Fibroblast of pulmonary artery (primary cell): ENCODE measurements around the gene ST7L.
"Not testable (repeated sequence)": the region's sequence is repeated elsewhere in the genome, so short reads cannot be mapped to it uniquely, and the experiment has no call there.

ENCODE experiments used
- DNase-seq: peaks from one replicate; pipeline ENCODE4 v3.0.0-alpha.2; 2010; ENCODE audit warnings: low read depth
- H3K4me3 ChIP-seq: replicated peaks from 2 replicates; pipeline ENCODE4 v1.5.1; 2011; ENCODE audit warnings: low read depth, mild to moderate bottlenecking, control low read depth, low read length, moderate library complexity
- TF ChIP-seq, protein P1 (sequence below): IDR thresholded peaks from 2 replicates; pipeline ENCODE4 v1.5.1; 2011; ENCODE audit warnings: mild to moderate bottlenecking, control low read depth, low read length, inconsistent platforms; ENCODE audit errors: missing control alignments

The ST7L gene

GRCh38 chr1:112488141-112488540 lies 130.8 kb downstream of the ST7L start:
- no peak for DNase-seq
- TF ChIP-seq, protein P1, sequence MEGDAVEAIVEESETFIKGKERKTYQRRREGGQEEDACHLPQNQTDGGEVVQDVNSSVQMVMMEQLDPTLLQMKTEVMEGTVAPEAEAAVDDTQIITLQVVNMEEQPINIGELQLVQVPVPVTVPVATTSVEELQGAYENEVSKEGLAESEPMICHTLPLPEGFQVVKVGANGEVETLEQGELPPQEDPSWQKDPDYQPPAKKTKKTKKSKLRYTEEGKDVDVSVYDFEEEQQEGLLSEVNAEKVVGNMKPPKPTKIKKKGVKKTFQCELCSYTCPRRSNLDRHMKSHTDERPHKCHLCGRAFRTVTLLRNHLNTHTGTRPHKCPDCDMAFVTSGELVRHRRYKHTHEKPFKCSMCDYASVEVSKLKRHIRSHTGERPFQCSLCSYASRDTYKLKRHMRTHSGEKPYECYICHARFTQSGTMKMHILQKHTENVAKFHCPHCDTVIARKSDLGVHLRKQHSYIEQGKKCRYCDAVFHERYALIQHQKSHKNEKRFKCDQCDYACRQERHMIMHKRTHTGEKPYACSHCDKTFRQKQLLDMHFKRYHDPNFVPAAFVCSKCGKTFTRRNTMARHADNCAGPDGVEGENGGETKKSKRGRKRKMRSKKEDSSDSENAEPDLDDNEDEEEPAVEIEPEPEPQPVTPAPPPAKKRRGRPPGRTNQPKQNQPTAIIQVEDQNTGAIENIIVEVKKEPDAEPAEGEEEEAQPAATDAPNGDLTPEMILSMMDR = no peak
- no peak overlapping the region for H3K4me3 ChIP-seq

DNA sequence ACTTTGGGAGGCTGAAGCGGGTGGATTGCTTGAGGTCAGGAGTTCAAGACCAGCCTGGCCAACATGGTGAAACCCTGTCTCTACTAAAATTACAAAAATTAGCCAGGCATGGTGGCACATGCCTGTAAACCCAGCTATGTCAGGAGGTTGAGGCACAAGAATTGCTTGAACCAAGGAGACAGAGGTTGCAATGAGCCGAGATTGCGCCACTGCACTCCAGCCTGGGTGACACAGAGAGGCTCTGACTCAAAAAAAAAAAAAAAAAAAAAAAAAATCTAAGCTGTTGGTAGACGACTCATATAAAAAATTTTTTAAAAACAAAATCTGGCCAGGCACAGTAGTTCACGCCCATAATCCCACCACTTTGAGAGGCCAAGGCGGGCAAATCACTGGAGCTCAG lies 131.3 kb downstream of the ST7L start:
- not testable (repeated sequence) for H3K4me3 ChIP-seq, DNase-seq

GRCh38 chr1:112486063-112486462 lies 132.9 kb downstream of the ST7L start:
- H3K4me3 ChIP-seq, DNase-seq: not testable (repeated sequence)

- TF ChIP-seq, protein P1 = no peak
- DNase-seq = no peak
- H3K4me3 ChIP-seq = no peak overlapping the region
Measured at GRCh38 chr1:112478314-112478713, 140.6 kb downstream of the ST7L start.

- H3K4me3 ChIP-seq = no peak overlapping the region
- TF ChIP-seq, protein P1 = no peak
- DNase-seq = no peak
Measured at GRCh38 chr1:112477550-112477949, 141.4 kb downstream of the ST7L start.
